HG02973 (cell line): ENCODE results near the gene PCDHGC5.

ENCODE experiments used
- ATAC-seq: cut with Tn5 transposase; IDR thresholded peaks from one replicate; pipeline ENCODE4 v1.9.1; 2021; ENCODE audit warnings: moderate library complexity; ENCODE audit not compliant: unreplicated experiment

The PCDHGC5 gene

GRCh38 chr5:141527426-141527825, 38.5 kb downstream of the PCDHGC5 start:
- no peak for ATAC-seq

- ATAC-seq = no peak
Measured at GRCh38 chr5:141528291-141528984, 39.6 kb downstream of the PCDHGC5 start.

GRCh38 chr5:141529002-141529401, 40.1 kb downstream of the PCDHGC5 start:
- peak; percentile 56 for ATAC-seq

- no peak for ATAC-seq
Measured at GRCh38 chr5:141529873-141530272, 41.0 kb downstream of the PCDHGC5 start.

GRCh38 chr5:141532726-141533125, 43.8 kb downstream of the PCDHGC5 start:
- no peak for ATAC-seq

- no peak for ATAC-seq
Measured at GRCh38 chr5:141533897-141534296, 45.0 kb downstream of the PCDHGC5 start.

GRCh38 chr5:141534492-141535213, 45.8 kb downstream of the PCDHGC5 start:
- no peak for ATAC-seq
